Measurements from ENCODE around the gene BRF1. TPM values are rescaled to one million over a fixed set of nuclear protein-coding genes. Genes with fewer than 3 reads are reported as not detected.

Gene BRF1
- total and polyA plus RNA-seq, 2 donors from 2014 or later: 19.3 to 34.1 TPM

- Histone ChIP-seq H3K9ac (ENCODE audit: low read length in 3 of 3) (no peak overlapping the region), H3K9me3 (ENCODE audit: control insufficient read depth in 2 of 3, insufficient read depth in 1 of 3, low read length in 3 of 3) (no peaks in the 10 kb centered on the region), H3K4me1 (ENCODE audit: control insufficient read depth in 2 of 3, insufficient read depth in 2 of 3, low read depth in 1 of 3, low read length in 3 of 3) (peaks cover 0 to 56% (median 12%) of the 10 kb centered on the region in 3 donors)
Measured at GRCh38 chr14:105332350-105332874, 31.6 kb upstream of the BRF1 start.

GRCh38 chr14:105331575-105332349 is 31.0 kb upstream of the BRF1 start:
- Histone ChIP-seq H3K9ac (ENCODE audit: low read length in 3 of 3) (no peak overlapping the region), H3K27ac (ENCODE audit: low read depth in 2 of 2, low read length in 2 of 2) (peak overlapping the region in 1 of 2 donors; percentile 9), H3K27me3 (ENCODE audit: control insufficient read depth, insufficient read depth, low read length) (no peaks in the 10 kb centered on the region), H3K36me3 (ENCODE audit: control insufficient read depth in 2 of 3, insufficient read depth in 3 of 3, low read length in 3 of 3) (no peaks in the 10 kb centered on the region), H3K9me3 (ENCODE audit: control insufficient read depth in 2 of 3, insufficient read depth in 1 of 3, low read length in 3 of 3) (no peaks in the 10 kb centered on the region), H3K4me3 (ENCODE audit: low read length in 3 of 3) (no peak overlapping the region), H3K4me1 (ENCODE audit: control insufficient read depth in 2 of 3, insufficient read depth in 2 of 3, low read depth in 1 of 3, low read length in 3 of 3) (peaks cover 0 to 52% (median 11%) of the 10 kb centered on the region in 3 donors)
- no peak for TF ChIP-seq CTCF (IDR thresholded peaks at IDR 0.05; ENCODE audit: borderline replicate concordance, extremely low read depth, insufficient read depth)
- intact Hi-C loops (cut with DNase I): no loop called here
- no peak for FAIRE-seq
- DNase-seq: no peak

More at GRCh38 chr14:105332350-105332874, 31.6 kb upstream of the BRF1 start:
- no peak overlapping the region for H3K4me3 ChIP-seq (ENCODE audit: low read length in 3 of 3)
- no peak for TF ChIP-seq CTCF (IDR thresholded peaks at IDR 0.05; ENCODE audit: borderline replicate concordance, extremely low read depth, insufficient read depth)
- no peaks in the 10 kb centered on the region for H3K27me3 ChIP-seq (ENCODE audit: control insufficient read depth, insufficient read depth, low read length)
- peak in 2 of 5 donors; percentile 24 to 71 for DNase-seq
- intact Hi-C loops (cut with DNase I): no loop called here
- no peaks in the 10 kb centered on the region for H3K36me3 ChIP-seq (ENCODE audit: control insufficient read depth in 2 of 3, insufficient read depth in 3 of 3, low read length in 3 of 3)
- H3K27ac ChIP-seq (ENCODE audit: low read depth in 2 of 2, low read length in 2 of 2): no peak overlapping the region
- FAIRE-seq: no peak

GRCh38 chr14:105330491-105330895 is 29.7 kb upstream of the BRF1 start:
- Histone ChIP-seq H3K27ac (ENCODE audit: low read depth in 2 of 2, low read length in 2 of 2) (peak overlapping the region; percentile 34 to 69), H3K9ac (ENCODE audit: low read length in 3 of 3) (no peak overlapping the region)
- DNase-seq: peak in 1 of 5 donors; percentile 82

More at GRCh38 chr14:105330491-105330895, 29.7 kb upstream of the BRF1 start:
- no peaks in the 10 kb centered on the region for H3K27me3 ChIP-seq (ENCODE audit: control insufficient read depth, insufficient read depth, low read length)
- intact Hi-C loops (cut with DNase I): no loop called here
- peaks cover 0 to 43% (median 11%) of the 10 kb centered on the region in 3 donors for H3K4me1 ChIP-seq (ENCODE audit: control insufficient read depth in 2 of 3, insufficient read depth in 2 of 3, low read depth in 1 of 3, low read length in 3 of 3)
- H3K36me3 ChIP-seq (ENCODE audit: control insufficient read depth in 2 of 3, insufficient read depth in 3 of 3, low read length in 3 of 3): no peaks in the 10 kb centered on the region
- no peak for TF ChIP-seq CTCF (IDR thresholded peaks at IDR 0.05; ENCODE audit: borderline replicate concordance, extremely low read depth, insufficient read depth)
- no peak for FAIRE-seq
- H3K4me3 ChIP-seq (ENCODE audit: low read length in 3 of 3): no peak overlapping the region
- no peaks in the 10 kb centered on the region for H3K9me3 ChIP-seq (ENCODE audit: control insufficient read depth in 2 of 3, insufficient read depth in 1 of 3, low read length in 3 of 3)

Data from kidney (tissue), 14 donors.